Measurements from ENCODE around the gene ZYG11A. TPM values are rescaled to one million over a fixed set of nuclear protein-coding genes. Genes with fewer than 3 reads are reported as not detected.
"Not testable (repeated sequence)": the region's sequence is repeated elsewhere in the genome, so short reads cannot be mapped to it uniquely, and the experiment has no call there.

ZYG11A gene
- 1 to 10 TPM in 5 of 8 experiments, under 1 TPM in 3; 0.05 to 4.0 (median 1.2) TPM for total RNA-seq

DNA sequence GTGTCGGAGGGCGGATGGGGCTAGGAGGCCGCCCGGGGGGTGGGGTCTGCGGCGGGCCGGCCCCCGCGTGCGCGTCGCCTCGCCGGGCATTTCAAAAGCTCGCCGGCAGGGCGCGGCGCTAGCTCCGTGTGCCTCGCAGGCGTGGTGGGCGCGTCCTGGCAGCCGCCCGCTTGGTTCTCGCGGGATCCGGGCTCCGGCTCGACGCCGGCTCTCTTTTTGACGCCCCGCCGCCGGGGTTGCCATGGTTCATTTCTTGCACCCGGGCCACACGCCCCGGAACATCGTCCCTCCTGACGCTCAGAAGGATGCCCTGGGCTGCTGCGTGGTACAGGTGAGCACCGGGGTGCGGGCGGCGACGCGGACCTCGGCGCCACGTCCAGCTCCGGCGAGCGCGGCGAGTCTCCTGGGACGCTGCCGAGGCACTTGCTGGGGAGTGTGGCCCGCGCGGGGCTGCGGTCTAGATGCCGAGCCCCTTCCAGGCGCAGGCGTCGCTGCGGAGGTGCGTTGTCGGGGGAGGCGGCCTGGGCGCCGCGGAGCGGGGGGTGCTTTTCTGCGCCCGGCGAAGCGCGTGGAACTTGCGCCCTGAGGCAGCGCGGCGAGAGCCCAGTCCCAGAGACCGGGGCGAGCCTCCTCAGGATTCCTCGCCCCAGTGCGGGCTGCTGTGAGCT is at the start of gene ZYG11A:
ZYG11A (plus strand) TSS at position 118 of the 668 bp plus-strand sequence; CDS start at position 242, 124 bp downstream.
- in situ Hi-C loops (cut with MboI; ENCODE audit: low pct_unique_long_range_greater_than_20kb in 2 of 9, low sequenced_read_pairs in 9 of 9, unreplicated experiment in 9 of 9), result no loop called here
- ATAC-seq (replicated peaks in 6 of 8), result peak; percentile 76 to 97 (median 95)
- no peaks in the 10 kb centered on the region for H3K4me1 ChIP-seq (replicated peaks in 1 of 2)
- no peak within 1 kb of the TSS for H3K27ac ChIP-seq
- H3K4me3 ChIP-seq, result peak within 1 kb of the TSS; percentile 34 to 44 (median 40)
- WGBS, 10 experiments, result 0 to 4% methylated on average over 2 to 10 of the region's 88 CpGs; no CpG with 5 or more reads in 8 of the 10 experiments

GRCh38 chr1:52793717-52794116 is 48.8 kb upstream of the ZYG11A start:
- H3K27ac ChIP-seq; H3K4me3 ChIP-seq; ATAC-seq (replicated peaks in 6 of 8); H3K4me1 ChIP-seq (replicated peaks in 1 of 2); in situ Hi-C loops (cut with MboI; ENCODE audit: low pct_unique_long_range_greater_than_20kb in 2 of 9, low sequenced_read_pairs in 9 of 9, unreplicated experiment in 9 of 9): not testable (repeated sequence)
- 67 to 97% (median 83%) methylated on average over 4 to 7 of the region's 7 CpGs; no CpG with 5 or more reads in 1 of the 10 experiments for WGBS, 10 experiments

DNA sequence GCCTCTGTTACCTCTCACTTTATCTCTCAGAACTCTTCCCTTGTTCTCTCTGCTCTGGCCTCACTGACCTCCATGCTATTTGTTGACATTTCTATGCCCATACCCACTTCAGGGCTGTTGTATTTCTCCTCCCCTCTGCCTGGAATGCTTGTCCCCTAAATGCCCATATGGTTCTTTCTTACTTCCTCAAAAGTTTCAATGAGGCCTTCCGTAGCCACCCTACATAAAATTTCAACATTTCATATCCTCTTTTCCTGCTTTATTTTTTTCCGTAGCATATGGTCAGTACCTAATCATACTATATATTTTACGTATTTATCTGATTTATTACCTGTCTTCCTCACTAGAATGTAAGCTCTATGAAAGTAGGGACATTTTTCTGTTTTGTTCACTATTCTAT is 47.1 kb upstream of the ZYG11A start:
- ATAC-seq (replicated peaks in 6 of 8), result no peak
- H3K4me1 ChIP-seq (replicated peaks in 1 of 2), result no peaks in the 10 kb centered on the region
- no peak overlapping the region for H3K27ac ChIP-seq
- in situ Hi-C loops (cut with MboI; ENCODE audit: low pct_unique_long_range_greater_than_20kb in 2 of 9, low sequenced_read_pairs in 9 of 9, unreplicated experiment in 9 of 9), result no loop called here
- H3K4me3 ChIP-seq, result no peak overlapping the region
- 88 to 100% (median 97%) methylated on average over 3 of the region's 3 CpGs for WGBS, 10 experiments

DNA sequence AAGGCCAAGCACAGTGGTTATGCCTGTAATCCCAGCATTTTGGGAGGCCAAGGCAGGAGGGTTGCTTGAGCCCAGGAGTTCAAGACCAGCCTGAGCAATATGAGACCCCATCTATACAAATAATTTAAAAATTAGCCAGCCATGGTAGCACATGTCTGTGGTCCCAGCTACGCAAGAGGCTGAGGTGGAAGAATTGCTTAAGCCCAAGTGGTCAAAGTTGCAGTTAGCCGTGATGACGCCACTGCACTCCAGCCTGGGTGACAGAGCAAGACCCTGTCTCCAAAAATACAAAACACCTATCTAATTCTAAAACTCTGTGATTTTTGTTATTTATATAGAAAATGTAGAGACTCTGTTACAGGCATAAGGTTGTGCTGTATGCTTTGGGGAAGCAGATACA is 44.2 kb upstream of the ZYG11A start:
- 93 to 100% (median 100%) methylated on average over 1 to 3 of the region's 3 CpGs; no CpG with 5 or more reads in 4 of the 10 experiments for WGBS, 10 experiments
- in situ Hi-C loops (cut with MboI; ENCODE audit: low pct_unique_long_range_greater_than_20kb in 2 of 9, low sequenced_read_pairs in 9 of 9, unreplicated experiment in 9 of 9), result no loop called here
- H3K4me3 ChIP-seq, result no peak overlapping the region
- H3K27ac ChIP-seq, result no peak overlapping the region
- no peak for ATAC-seq (replicated peaks in 6 of 8)
- H3K4me1 ChIP-seq (replicated peaks in 1 of 2), result no peaks in the 10 kb centered on the region

GRCh38 chr1:52801011-52801410 is 41.5 kb upstream of the ZYG11A start:
- ATAC-seq (replicated peaks in 6 of 8), result no peak
- H3K4me3 ChIP-seq, result no peak overlapping the region
- H3K4me1 ChIP-seq (replicated peaks in 1 of 2), result no peaks in the 10 kb centered on the region
- H3K27ac ChIP-seq, result no peak overlapping the region
- in situ Hi-C loops (cut with MboI; ENCODE audit: low pct_unique_long_range_greater_than_20kb in 2 of 9, low sequenced_read_pairs in 9 of 9, unreplicated experiment in 9 of 9), result no loop called here

GRCh38 chr1:52804083-52804482 is 38.5 kb upstream of the ZYG11A start:
- H3K4me3 ChIP-seq; H3K4me1 ChIP-seq (replicated peaks in 1 of 2); H3K27ac ChIP-seq; in situ Hi-C loops (cut with MboI; ENCODE audit: low pct_unique_long_range_greater_than_20kb in 2 of 9, low sequenced_read_pairs in 9 of 9, unreplicated experiment in 9 of 9); ATAC-seq (replicated peaks in 6 of 8): not testable (repeated sequence)
- WGBS, 10 experiments, result 71 to 100% (median 83%) methylated on average over 1 to 3 of the region's 3 CpGs; no CpG with 5 or more reads in 3 of the 10 experiments

DNA sequence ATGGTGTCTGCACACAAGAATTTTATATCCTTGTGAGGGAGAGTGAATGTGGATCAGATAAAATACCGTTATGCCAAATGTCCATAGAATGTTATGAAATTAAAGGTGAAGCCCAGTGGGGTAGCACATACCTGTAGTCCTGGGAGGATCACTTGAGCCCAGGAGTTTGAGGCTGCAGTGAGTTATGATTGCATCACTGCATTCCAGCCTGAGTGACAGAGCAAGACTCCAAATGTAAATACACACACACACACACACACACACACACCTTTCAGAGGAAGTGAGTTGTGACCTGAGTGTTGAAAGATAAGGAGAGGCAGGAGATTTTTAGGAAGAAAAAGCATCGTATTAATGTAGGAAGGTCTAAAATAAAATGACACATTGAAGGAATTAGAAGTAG is 28.1 kb upstream of the ZYG11A start:
- H3K4me3 ChIP-seq, result no peak overlapping the region
- in situ Hi-C loops (cut with MboI; ENCODE audit: low pct_unique_long_range_greater_than_20kb in 2 of 9, low sequenced_read_pairs in 9 of 9, unreplicated experiment in 9 of 9), result no loop called here
- no peak for ATAC-seq (replicated peaks in 6 of 8)
- 83 to 100% (median 100%) methylated on average over 1 to 2 of the region's 2 CpGs; no CpG with 5 or more reads in 3 of the 10 experiments for WGBS, 10 experiments
- no peak overlapping the region for H3K27ac ChIP-seq
- H3K4me1 ChIP-seq (replicated peaks in 1 of 2), result no peaks in the 10 kb centered on the region

DNA sequence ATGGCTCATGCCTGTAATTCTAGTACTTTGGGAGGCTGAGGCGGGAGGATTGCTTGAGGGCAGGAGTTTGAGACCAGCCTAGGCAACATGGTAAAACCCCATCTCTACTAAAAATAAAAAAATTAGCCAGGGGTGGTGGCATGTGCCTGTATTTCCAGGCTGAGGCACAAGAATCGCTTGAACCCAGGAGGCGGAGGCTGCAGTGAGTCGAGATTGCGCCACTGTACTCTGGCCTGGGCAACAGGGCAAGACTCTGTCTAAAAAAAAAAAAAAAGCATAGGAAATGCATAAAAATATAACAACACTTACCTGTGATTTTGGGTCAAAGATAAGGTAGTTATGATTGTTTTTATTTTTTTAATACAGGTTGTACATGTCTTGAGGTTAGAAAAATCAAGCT is 21.7 kb upstream of the ZYG11A start:
- in situ Hi-C loops (cut with MboI; ENCODE audit: low pct_unique_long_range_greater_than_20kb in 2 of 9, low sequenced_read_pairs in 9 of 9, unreplicated experiment in 9 of 9); H3K4me3 ChIP-seq; ATAC-seq (replicated peaks in 6 of 8); H3K4me1 ChIP-seq (replicated peaks in 1 of 2); H3K27ac ChIP-seq: not testable (repeated sequence)
- WGBS, 10 experiments, result 96 to 100% (median 99%) methylated on average over 1 to 5 of the region's 5 CpGs; no CpG with 5 or more reads in 2 of the 10 experiments

DNA sequence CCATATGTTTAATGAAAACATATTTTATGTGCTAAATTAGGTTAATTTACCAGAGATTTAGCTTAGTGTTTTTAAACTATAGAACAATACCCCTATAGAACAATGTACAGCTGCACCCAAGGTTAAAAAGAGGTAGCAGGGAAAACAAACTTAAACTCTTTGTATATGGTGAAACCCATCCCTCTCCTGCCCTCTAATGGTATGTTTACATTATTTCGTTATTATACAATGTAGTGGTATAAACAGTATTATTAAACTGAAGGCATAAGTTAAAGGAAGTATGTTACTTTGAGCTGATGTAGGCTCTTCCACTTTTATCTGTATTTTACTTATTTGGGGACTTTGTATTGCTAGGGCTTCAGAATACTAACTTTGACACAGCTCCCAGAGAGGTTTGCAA is 16.7 kb upstream of the ZYG11A start:
- in situ Hi-C loops (cut with MboI; ENCODE audit: low pct_unique_long_range_greater_than_20kb in 2 of 9, low sequenced_read_pairs in 9 of 9, unreplicated experiment in 9 of 9), result no loop called here
- peak in 1 of 8 experiments; percentile 59 for ATAC-seq (replicated peaks in 6 of 8)
- WGBS, 10 experiments, result 17 to 100% (median 47%) methylated on average over 1 of the region's 1 CpG; no CpG with 5 or more reads in 3 of the 10 experiments
- no peak overlapping the region for H3K27ac ChIP-seq
- H3K4me1 ChIP-seq (replicated peaks in 1 of 2), result no peaks in the 10 kb centered on the region
- H3K4me3 ChIP-seq, result no peak overlapping the region

DNA sequence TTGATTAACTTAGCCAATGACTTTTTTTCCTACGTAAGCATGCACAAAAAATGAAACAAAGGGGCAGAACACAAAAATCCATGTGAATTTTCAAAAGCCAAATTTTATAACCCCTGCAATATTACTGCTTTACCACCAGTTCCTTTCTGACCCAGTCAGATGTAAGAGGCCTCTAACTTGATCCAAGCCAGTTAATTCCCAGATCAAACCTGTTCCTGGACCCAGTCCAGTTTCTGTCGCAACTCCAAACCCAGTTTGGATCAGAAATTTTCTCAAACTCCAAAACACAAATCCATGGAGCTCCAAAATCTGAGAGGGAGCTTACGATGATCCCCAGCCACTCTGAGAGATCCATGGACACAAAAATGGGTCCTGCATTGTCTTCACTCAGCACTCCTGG is 7.8 kb upstream of the ZYG11A start:
- in situ Hi-C loops (cut with MboI; ENCODE audit: low pct_unique_long_range_greater_than_20kb in 2 of 9, low sequenced_read_pairs in 9 of 9, unreplicated experiment in 9 of 9), result no loop called here
- no peak overlapping the region for H3K4me3 ChIP-seq
- whole genome bisulfite sequencing, 10 experiments, result 60 to 100% (median 96%) methylated on average over 1 to 3 of the region's 3 CpGs
- H3K27ac ChIP-seq, result no peak overlapping the region
- H3K4me1 ChIP-seq (replicated peaks in 1 of 2), result no peaks in the 10 kb centered on the region
- no peak for ATAC-seq (replicated peaks in 6 of 8)

GRCh38 chr1:52836035-52836434 is 6.5 kb upstream of the ZYG11A start:
- Histone ChIP-seq H3K27ac (no peak overlapping the region), H3K4me3 (no peak overlapping the region), H3K4me1 (replicated peaks in 1 of 2) (no peaks in the 10 kb centered on the region)
- no peak for ATAC-seq (replicated peaks in 6 of 8)
- in situ Hi-C loops (cut with MboI; ENCODE audit: low pct_unique_long_range_greater_than_20kb in 2 of 9, low sequenced_read_pairs in 9 of 9, unreplicated experiment in 9 of 9), result no loop called here
- 0 to 67% (median 22%) methylated on average over 1 to 3 of the region's 3 CpGs; no CpG with 5 or more reads in 1 of the 10 experiments for WGBS, 10 experiments

DNA sequence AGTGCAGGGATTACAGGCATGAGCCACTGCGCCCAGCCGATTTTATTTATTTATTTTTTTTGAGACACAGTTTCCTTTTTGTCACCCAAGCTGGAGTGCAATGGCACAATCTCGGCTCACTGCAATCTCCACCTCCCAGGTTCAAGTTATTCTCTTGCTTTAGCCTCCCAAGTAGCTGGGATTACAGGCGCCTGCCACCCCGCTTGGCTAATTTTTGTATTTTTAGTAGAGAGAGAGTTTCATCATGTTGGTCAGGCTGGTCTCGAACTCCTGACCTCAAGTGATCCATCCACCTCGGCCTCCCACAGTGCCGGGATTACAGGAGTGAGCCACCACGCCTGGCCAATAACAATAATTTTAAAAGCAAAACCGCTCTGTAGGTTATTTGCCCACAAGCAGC is 3.4 kb upstream of the ZYG11A start:
- in situ Hi-C loops (cut with MboI; ENCODE audit: low pct_unique_long_range_greater_than_20kb in 2 of 9, low sequenced_read_pairs in 9 of 9, unreplicated experiment in 9 of 9); H3K4me1 ChIP-seq (replicated peaks in 1 of 2); ATAC-seq (replicated peaks in 6 of 8); H3K4me3 ChIP-seq; H3K27ac ChIP-seq: not testable (repeated sequence)
- 60 to 100% (median 93%) methylated on average over 1 to 10 of the region's 10 CpGs; no CpG with 5 or more reads in 1 of the 10 experiments for WGBS, 10 experiments

- WGBS, 10 experiments, result 51 to 100% (median 83%) methylated on average over 1 to 6 of the region's 6 CpGs; no CpG with 5 or more reads in 1 of the 10 experiments
- H3K4me1 ChIP-seq (replicated peaks in 1 of 2); H3K4me3 ChIP-seq; in situ Hi-C loops (cut with MboI; ENCODE audit: low pct_unique_long_range_greater_than_20kb in 2 of 9, low sequenced_read_pairs in 9 of 9, unreplicated experiment in 9 of 9); H3K27ac ChIP-seq; ATAC-seq (replicated peaks in 6 of 8): not testable (repeated sequence)
Measured at GRCh38 chr1:52845119-52845518, 2.6 kb downstream of the ZYG11A start.

GRCh38 chr1:52848423-52848822 is 5.9 kb downstream of the ZYG11A start:
- no peaks in the 10 kb centered on the region for H3K4me1 ChIP-seq (replicated peaks in 1 of 2)
- WGBS, 10 experiments, result 26 to 94% (median 83%) methylated on average over 2 to 5 of the region's 5 CpGs; no CpG with 5 or more reads in 1 of the 10 experiments
- in situ Hi-C loops (cut with MboI; ENCODE audit: low pct_unique_long_range_greater_than_20kb in 2 of 9, low sequenced_read_pairs in 9 of 9, unreplicated experiment in 9 of 9), result no loop called here
- no peak overlapping the region for H3K4me3 ChIP-seq
- ATAC-seq (replicated peaks in 6 of 8), result no peak
- H3K27ac ChIP-seq, result no peak overlapping the region

All from motor neuron (in vitro differentiated cells).